Measurements from ENCODE around the gene MERTK.

- TF ChIP-seq ZBTB33 (IDR thresholded peaks at IDR 0.05; ENCODE audit: borderline replicate concordance, low read depth): no peak
- TF ChIP-seq CTCF (IDR thresholded peaks at IDR 0.05): no peak
- TF ChIP-seq POLR2AphosphoS5 (IDR thresholded peaks at IDR 0.05; ENCODE audit: low read depth, low read length): no peak
- TF ChIP-seq ELF1 (IDR thresholded peaks at IDR 0.05): no peak
- no peak for TF ChIP-seq CHD2 (IDR thresholded peaks at IDR 0.05; ENCODE audit: low read length, partially characterized antibody)
- TF ChIP-seq EP300 (IDR thresholded peaks at IDR 0.05; ENCODE audit: borderline replicate concordance in 1 of 2, low read depth in 1 of 2, low read length in 1 of 2): no peak
- TF ChIP-seq SMC3 (IDR thresholded peaks at IDR 0.05; ENCODE audit: low read depth, low read length): no peak
- TF ChIP-seq RCOR1 (IDR thresholded peaks at IDR 0.05; ENCODE audit: low read length): no peak
- TF ChIP-seq RXRA (IDR thresholded peaks at IDR 0.05; ENCODE audit: borderline replicate concordance, low read depth): no peak
- no peak for TF ChIP-seq USF2 (IDR thresholded peaks at IDR 0.05; ENCODE audit: borderline replicate concordance, low read depth, low read length)
- no peak for TF ChIP-seq MXI1 (IDR thresholded peaks at IDR 0.05; ENCODE audit: low read depth, low read length)
- no peak for TF ChIP-seq TCF12 (IDR thresholded peaks at IDR 0.05)
- no peak for TF ChIP-seq FOXM1 (IDR thresholded peaks at IDR 0.05; ENCODE audit: low read depth)
- no peak for TF ChIP-seq RAD21 (IDR thresholded peaks at IDR 0.05; ENCODE audit: low read length)
These were observed 68.6 kb downstream of the MERTK start for GRCh38 chr2:111967018-111967417.

All from SK-N-SH (cell line).